Right lobe of liver (tissue), 4 donors: ENCODE measurements around the gene SRRM5.

Experiments
- POLR2A ChIP-seq: fragments of 450-650 bp; IDR thresholded peaks from one replicate; pipeline ENCODE4 v1.6.1; 2017; ENCODE audit warnings: antibody characterized with exemption, mild to moderate bottlenecking
- TF ChIP-seq, protein P1 (sequence below), 4 donors: fragments of 200-600 bp in 3 of 4; fragments of 450-650 bp in 1 of 4; IDR thresholded peaks; one replicate each; pipeline versions ENCODE4 v1.5.1 to v1.8.0; 2016 to 2022; ENCODE audit warnings: antibody characterized with exemption in 4 of 4, mild to moderate bottlenecking in 2 of 4
- donor health status: DM: no; HTN: no; CAD: no.
- donor health status: DM: no; HTN: no; CAD: no.
- donor health status: DM: no; HTN: yes; CAD: no.

DNA sequence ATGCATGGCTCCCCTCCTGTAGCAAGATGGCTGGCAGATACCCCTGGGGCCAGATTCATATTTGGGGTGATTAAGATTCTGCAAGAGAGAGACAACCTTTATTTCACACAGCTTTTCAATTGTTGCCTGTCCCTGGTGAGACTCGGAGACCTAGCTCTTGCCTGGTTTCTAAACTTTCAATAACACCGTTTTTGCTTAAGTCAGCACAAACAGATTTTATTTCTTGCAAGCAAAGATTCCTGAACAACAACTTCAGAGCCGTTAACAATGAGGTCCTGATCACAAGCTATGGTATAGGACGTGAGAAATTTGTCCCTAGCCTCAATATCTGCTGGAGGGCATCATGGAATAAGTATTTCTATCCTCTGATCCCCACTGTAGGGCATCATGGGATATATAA lies 30.6 kb downstream of the SRRM5 start:
- TF ChIP-seq, protein P1, sequence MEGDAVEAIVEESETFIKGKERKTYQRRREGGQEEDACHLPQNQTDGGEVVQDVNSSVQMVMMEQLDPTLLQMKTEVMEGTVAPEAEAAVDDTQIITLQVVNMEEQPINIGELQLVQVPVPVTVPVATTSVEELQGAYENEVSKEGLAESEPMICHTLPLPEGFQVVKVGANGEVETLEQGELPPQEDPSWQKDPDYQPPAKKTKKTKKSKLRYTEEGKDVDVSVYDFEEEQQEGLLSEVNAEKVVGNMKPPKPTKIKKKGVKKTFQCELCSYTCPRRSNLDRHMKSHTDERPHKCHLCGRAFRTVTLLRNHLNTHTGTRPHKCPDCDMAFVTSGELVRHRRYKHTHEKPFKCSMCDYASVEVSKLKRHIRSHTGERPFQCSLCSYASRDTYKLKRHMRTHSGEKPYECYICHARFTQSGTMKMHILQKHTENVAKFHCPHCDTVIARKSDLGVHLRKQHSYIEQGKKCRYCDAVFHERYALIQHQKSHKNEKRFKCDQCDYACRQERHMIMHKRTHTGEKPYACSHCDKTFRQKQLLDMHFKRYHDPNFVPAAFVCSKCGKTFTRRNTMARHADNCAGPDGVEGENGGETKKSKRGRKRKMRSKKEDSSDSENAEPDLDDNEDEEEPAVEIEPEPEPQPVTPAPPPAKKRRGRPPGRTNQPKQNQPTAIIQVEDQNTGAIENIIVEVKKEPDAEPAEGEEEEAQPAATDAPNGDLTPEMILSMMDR (IDR thresholded peaks at IDR 0.05), result no peak
- no peak for TF ChIP-seq POLR2A
